Measurements from ENCODE around the gene SYT15B. TPM values are rescaled to one million over a fixed set of nuclear protein-coding genes. Genes with fewer than 3 reads are reported as not detected.

The SYT15B gene
- total RNA-seq, 2 donors from 2014 or later: 0.17 to 0.45 TPM

Other genes starting within 250 kb of the SYT15B start
- 1 to 10 TPM; 6.7 to 8.1 TPM for gene AGAP9, start 240.0 kb downstream of the SYT15B start, total RNA-seq
- gene NPY4R2, start 155.1 kb upstream of the SYT15B start, total RNA-seq: 1 to 10 TPM; 2.6 to 5.2 TPM
- not detected for gene FAM25C, start 236.2 kb upstream of the SYT15B start, total RNA-seq

All from colonic mucosa (tissue), 2 donors.